Activated CD8-positive, alpha-beta memory T cell treated with anti-CD3 and anti-CD28 coated beads, Interleukin-2, amount 50 U/mL, for 24 hours (primary cell): ENCODE measurements around the gene ELAVL4.
"Not testable (repeated sequence)": the region's sequence is repeated elsewhere in the genome, so short reads cannot be mapped to it uniquely, and the experiment has no call there.

Experiments used
- DNase-seq: peaks from one replicate; pipeline ENCODE4 v3.0.0-alpha.2; 2020; ENCODE audit errors: extremely low read depth

Gene ELAVL4

GRCh38 chr1:50126927-50127715 lies 18.4 kb downstream of the ELAVL4 start:
- no peak for DNase-seq

DNA sequence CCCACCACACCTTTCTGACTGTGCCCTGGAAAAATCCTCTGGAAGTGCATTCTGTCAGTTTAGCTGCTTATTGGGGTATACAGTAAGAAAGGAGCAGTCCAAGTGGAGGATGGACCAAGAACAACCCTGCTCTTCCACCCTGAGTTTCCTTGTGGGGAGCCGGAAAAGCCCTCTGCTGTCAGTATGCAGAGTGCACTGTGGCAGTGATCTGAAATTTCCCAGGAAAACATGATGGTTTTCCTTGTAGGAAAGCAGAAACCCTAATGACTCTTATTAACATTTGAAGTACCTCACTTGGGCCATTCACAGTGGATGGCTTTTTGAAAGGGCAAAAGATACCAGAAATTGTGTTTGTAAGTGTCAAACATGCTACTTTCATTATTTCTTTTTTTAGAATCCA lies 20.5 kb downstream of the ELAVL4 start:
- DNase-seq = no peak

- DNase-seq = no peak
These were observed 23.7 kb downstream of the ELAVL4 start for GRCh38 chr1:50132347-50132894.

DNA sequence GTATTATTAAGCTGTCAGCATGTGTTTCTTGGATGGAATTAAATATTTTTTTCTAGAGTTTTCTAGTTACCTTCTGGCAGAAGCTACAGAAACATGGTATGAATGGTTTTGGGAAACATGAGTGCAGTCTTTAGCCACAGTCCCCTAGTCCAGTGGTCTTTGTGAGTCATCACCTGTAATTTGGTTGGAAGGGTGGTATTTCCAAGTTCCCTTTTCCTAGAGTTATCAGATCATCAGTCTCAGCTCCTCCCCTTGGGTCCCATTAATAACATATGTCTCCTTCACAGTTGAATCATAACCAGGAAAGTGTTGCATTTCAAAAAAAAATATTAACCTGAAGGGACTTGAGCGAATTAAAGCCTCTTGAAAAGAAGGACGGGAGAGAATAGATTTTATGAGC lies 27.0 kb downstream of the ELAVL4 start:
- no peak for DNase-seq

DNA sequence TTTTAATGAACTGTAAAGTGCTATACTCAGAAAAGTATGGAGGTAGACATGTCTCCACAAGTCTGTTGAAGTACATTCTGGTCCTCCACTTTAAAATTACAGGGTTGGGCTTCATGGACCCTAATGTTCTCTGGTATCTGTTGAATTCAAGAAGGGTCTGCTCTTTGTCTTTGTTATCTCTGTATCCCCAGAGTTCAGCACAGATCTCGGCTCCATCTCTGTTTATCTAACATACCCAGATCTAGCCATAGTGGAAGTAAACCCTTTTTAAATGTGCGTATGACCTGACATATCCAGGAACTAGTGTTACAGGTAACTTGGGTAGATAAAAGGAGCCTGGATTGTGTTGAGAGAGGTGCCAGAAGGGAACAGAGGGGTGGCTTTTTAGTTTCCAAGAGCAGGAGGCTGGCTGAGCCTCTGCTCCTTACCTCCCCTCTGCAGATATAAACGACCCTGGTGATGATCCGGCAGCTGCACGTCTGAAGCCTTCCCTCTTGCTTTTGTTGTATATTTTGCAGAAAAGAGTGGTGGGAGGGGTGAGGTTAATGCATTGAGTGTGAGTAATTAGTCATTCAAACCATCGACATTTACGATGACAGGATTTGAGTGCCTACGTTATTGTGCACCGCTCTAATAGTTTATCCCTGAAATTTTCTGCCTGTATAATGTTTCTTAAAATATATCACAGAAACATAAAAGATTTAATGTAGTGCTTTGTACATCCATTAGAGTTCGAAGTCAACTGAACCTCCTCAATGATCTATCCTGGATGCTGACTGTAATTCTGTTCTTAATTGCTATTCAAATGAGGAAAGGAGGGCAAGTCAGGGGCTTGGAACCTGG lies 30.8 kb downstream of the ELAVL4 start:
- no peak for DNase-seq

DNA sequence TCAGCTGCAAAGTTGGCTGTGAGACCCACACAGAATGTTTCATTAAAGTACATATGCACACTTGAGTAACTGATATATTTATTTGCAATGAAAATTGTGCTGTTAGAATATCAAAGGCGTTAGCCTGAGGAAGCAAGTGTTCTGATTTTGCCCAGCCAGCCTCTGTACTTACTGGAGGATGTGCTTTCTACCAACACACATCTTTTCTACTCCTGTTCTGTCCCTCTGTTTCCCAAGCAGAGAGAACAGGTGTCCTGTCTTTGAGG lies 31.4 kb downstream of the ELAVL4 start:
- no peak for DNase-seq

DNA sequence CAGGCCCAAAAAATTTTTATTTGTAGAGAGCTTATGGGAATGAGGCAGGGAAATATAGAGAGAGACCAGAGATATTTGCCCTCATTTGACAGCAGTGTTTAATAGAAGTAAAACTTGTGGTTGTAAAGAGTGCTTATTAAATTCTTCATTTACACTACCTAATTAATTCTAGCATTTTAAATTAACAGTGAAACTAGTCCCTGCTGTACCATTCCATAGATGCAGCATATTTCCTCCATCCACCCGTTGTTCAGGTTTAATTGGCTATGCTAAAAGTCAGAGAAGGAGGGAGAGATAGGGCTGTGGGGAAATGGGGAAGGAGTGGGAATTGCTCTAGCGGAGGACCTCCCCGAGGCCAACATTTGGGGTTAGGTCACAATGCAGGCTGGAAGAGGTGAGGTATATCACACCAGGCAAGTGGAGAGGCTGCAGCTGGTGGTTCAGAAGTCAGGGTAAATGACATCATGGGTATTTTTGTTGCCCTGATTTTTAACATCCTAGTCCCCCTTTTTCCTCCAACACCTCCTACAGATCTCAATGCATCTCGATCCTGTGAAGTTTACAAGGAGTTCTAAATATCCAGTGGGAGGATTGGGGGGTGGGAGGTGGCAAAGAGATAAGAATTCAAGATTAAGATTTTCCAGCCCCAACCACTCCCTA lies 38.6 kb downstream of the ELAVL4 start:
- no peak for DNase-seq

GRCh38 chr1:50148142-50148923 lies 39.6 kb downstream of the ELAVL4 start:
- DNase-seq = no peak

- DNase-seq = no peak
These were observed 43.5 kb downstream of the ELAVL4 start for GRCh38 chr1:50152236-50152635.

GRCh38 chr1:50155541-50155940 lies 46.8 kb downstream of the ELAVL4 start:
- DNase-seq = no peak

- DNase-seq = no peak
These were observed 47.7 kb downstream of the ELAVL4 start for GRCh38 chr1:50156241-50157010.

DNA sequence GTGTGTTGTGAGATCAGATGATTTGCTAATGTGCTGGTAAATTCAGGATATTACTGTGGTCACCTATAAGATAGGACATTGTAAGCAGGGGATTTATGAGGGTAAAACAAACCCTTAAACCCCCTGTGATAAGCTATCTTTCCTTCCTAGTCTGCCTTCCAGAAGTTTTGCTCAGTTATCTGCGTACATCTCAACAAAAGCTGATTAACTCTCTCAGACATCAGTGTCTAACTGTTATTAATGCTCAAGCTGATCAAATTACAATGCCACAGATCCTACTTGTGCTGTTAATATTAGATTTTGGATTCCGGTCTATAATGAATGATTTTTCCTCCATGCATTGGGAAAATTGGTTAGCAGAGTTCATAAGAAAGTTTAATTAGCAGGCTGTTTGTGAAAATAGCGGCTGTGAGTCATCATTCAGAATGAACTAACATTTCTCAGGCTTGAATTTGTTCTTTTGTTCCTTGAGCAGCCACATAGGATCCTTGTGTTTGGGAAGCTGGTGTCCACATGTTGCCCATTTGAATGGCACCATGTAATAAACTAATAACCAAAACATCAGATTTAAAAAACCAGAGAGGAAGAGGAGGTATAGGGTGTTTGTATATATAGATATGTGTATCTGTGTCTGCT lies 48.7 kb downstream of the ELAVL4 start:
- no peak for DNase-seq

- no peak for DNase-seq
These were observed 49.7 kb downstream of the ELAVL4 start for GRCh38 chr1:50158421-50158820.

DNA sequence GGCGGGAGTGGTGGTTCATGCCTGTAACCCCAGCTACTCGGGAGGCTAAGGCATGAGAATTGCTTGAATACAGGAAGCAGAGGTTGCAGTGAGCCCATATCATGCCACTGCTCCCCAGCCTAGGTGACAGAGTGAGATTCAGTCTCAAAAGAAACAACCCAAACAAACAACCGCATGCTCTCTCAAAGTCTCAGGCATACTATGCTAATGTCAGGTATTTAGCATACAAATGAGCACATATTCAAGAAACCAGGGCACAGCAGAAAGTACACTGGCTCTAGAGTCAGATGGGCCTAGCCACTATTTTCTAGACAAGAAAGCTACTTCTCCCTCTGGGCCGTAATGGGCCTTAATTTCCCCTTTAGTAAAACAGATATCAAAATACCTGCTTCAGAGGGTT lies 55.0 kb downstream of the ELAVL4 start:
- no peak for DNase-seq

GRCh38 chr1:50166351-50166750 lies 57.6 kb downstream of the ELAVL4 start:
- DNase-seq = not testable (repeated sequence)

- DNase-seq = no peak
These were observed 63.6 kb downstream of the ELAVL4 start for GRCh38 chr1:50172299-50172698.

- no peak for DNase-seq
These were observed 65.4 kb downstream of the ELAVL4 start for GRCh38 chr1:50174101-50174500.

- no peak for DNase-seq
These were observed 67.3 kb downstream of the ELAVL4 start for GRCh38 chr1:50175719-50176639.

DNA sequence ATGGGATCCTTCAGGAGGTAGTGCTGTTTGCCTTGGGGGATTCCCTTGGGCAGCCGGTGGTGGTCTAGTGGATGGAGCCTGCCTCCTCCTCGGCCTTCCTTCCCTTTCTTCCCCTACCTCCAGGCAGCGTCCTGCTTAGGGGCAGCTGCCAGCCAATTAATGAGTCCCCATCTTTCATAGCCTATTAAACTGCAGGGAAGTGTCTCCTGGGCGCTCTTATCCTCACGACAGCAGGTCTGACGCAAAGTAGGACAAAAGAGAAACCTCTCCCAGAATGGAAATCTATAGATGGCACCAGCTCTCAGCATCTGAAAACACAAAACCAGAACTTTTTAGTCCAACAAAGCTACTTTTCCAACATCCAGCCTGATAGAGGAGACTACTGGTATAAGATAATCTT lies 69.3 kb downstream of the ELAVL4 start:
- no peak for DNase-seq
